Measurements from ENCODE around the gene GRIPAP1. TPM values are rescaled to one million over a fixed set of nuclear protein-coding genes. Genes with fewer than 3 reads are reported as not detected.
A peak's percentile ranks its signal among the peaks of the same experiment; 100 is the strongest.

GRIPAP1 gene
- total RNA-seq, 2 experiments from 2014 or later: 104 to 126 TPM

DNA sequence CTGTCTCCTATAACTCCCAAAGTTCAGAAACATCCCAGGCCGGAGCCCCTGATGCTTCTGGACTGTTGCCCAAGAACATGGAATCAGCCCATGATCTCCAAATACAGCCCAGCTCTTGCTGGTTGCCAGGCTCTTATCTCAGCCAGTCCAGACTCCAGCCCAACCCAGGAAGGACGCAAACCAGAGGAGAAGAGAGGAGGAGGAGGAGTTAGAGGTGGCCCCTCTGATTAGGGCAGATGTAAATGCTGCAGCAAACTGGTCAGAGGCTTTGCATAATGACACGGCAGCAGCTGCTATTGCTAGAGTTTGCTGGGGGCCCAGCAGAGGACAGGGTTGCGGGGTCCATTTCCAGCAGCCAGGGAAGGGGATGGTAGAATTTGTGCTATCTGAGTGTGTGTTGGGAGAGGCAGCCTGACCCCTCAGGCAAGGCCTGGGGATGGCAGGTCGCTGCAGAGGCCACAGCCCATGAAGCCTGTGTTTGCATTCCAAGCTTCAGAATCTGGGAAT lies 40.4 kb downstream of the GRIPAP1 start:
- Mint-ChIP-seq H3K4me3 (no peak overlapping the region), H3K36me3 (peaks cover 6% of the 10 kb centered on the region), H3K9me3 (ENCODE audit: low read depth) (no peaks in the 10 kb centered on the region), H3K27ac (no peak overlapping the region), H3K4me1 (peaks cover 18% of the 10 kb centered on the region), H3K27me3 (no peaks in the 10 kb centered on the region)
- DNase-seq (no peak), ATAC-seq (no peak)
- CTCF ChIA-PET: no interaction called here

GRCh38 chrX:48960291-48960690 lies 41.8 kb downstream of the GRIPAP1 start:
- peaks cover 30% of the 10 kb centered on the region for H3K4me1 Mint-ChIP-seq
- no peak for DNase-seq
- no peak for ATAC-seq
- CTCF ChIA-PET: interaction anchor here (2.9 kb wide), 1 partner anchor 83 kb away, joined by 9 read pairs; the partner anchor contains the start of gene TFE3
- no peaks in the 10 kb centered on the region for H3K9me3 Mint-ChIP-seq (ENCODE audit: low read depth)
- H3K4me3 Mint-ChIP-seq: peak overlapping the region; percentile 27
- no peaks in the 10 kb centered on the region for H3K27me3 Mint-ChIP-seq
- peak overlapping the region; percentile 66 for H3K27ac Mint-ChIP-seq
- peaks cover 9% of the 10 kb centered on the region for H3K36me3 Mint-ChIP-seq

GRCh38 chrX:48958635-48959094 lies 43.4 kb downstream of the GRIPAP1 start:
- Mint-ChIP-seq H3K27ac (peak overlapping the region; percentile 100), H3K9me3 (ENCODE audit: low read depth) (no peaks in the 10 kb centered on the region), H3K4me1 (peaks cover 39% of the 10 kb centered on the region), H3K27me3 (no peaks in the 10 kb centered on the region), H3K4me3 (peak overlapping the region; percentile 98), H3K36me3 (peaks cover 8% of the 10 kb centered on the region)
- no peak for ATAC-seq
- DNase-seq: peak; percentile 45
- CTCF ChIA-PET: interaction anchor here (0.7 to 2.9 kb wide), 6 partner anchors 13 to 384 kb away, joined by 3 to 9 read pairs (median 4); partner anchors contain the start of genes KCND1, RBM3 and TFE3

GRCh38 chrX:48957827-48958634 lies 44.0 kb downstream of the GRIPAP1 start:
- DNase-seq (peak; percentile 97), ATAC-seq (peak; percentile 84)
- Mint-ChIP-seq H3K27ac (peak overlapping the region; percentile 100), H3K27me3 (no peaks in the 10 kb centered on the region), H3K4me1 (peaks cover 45% of the 10 kb centered on the region), H3K9me3 (ENCODE audit: low read depth) (no peaks in the 10 kb centered on the region), H3K4me3 (peak overlapping the region; percentile 98), H3K36me3 (peaks cover 7% of the 10 kb centered on the region)
- CTCF ChIA-PET: interaction anchor here (0.7 to 2.9 kb wide), 8 partner anchors 12 to 383 kb away, joined by 3 to 9 read pairs (median 3); partner anchors contain the start of genes KCND1, RBM3 and TFE3

- peak; percentile 64 for ATAC-seq
- Mint-ChIP-seq H3K9me3 (ENCODE audit: low read depth) (no peaks in the 10 kb centered on the region), H3K4me1 (peaks cover 51% of the 10 kb centered on the region), H3K27ac (peak within 1 kb of the TSS; percentile 100), H3K27me3 (no peaks in the 10 kb centered on the region), H3K4me3 (peak within 1 kb of the TSS; percentile 98), H3K36me3 (peaks cover 8% of the 10 kb centered on the region)
- CTCF ChIA-PET: interaction anchor here (0.8 to 2.9 kb wide), 5 partner anchors 15 to 383 kb away, joined by 3 to 9 read pairs (median 4); partner anchors contain the start of genes RBM3 and TFE3
- DNase-seq: peak; percentile 87
These were observed 44.6 kb downstream of the GRIPAP1 start, which contains the start of gene OTUD5 for GRCh38 chrX:48957477-48957826. TSS of gene OTUD5 (minus strand) at chrX:48957607. CDS start at chrX:48957570, 37 bp downstream.

DNA sequence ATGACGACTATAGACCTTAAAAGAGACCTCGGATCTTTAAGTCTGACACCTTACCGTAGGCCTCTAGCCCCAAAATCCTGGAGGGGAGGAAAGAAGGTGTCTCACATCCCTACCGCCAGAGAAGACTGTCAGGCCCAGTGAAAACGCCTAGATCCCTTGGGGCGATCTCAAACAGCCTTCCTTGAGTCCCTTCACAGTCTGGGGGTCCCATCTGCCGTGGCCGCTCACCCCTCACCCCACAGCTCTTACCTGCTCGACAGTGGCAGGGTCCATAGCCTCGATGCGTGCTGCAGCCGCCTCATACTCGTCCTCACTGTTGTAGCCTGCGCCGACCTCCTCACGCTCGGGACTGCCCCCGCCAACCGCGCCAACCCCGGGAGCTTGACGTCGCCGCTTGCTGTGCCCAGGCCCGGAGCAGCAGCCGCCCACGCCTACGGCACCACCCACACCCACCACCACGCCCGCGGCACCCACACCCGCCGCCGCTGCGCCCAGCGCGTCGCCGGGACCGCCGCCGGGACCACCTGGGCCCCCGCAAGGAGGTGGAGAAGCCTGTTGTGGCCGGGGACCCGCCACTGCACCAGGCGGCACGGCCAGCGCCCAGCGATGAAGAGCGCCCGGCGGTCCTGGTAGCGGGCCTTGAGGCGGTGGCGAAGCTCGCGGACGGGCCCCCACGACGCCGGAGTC lies 45.2 kb downstream of the GRIPAP1 start:
- peaks cover 56% of the 10 kb centered on the region for H3K4me1 Mint-ChIP-seq
- H3K27ac Mint-ChIP-seq: peak overlapping the region; percentile 83
- ATAC-seq: peak; percentile 0

GRCh38 chrX:48948589-48948988 lies 53.5 kb downstream of the GRIPAP1 start:
- Mint-ChIP-seq H3K27ac (no peak overlapping the region), H3K27me3 (no peaks in the 10 kb centered on the region)

More for the DNA sequence above, 45.2 kb downstream of the GRIPAP1 start:
- Mint-ChIP-seq H3K36me3 (peaks cover 8% of the 10 kb centered on the region), H3K4me3 (peak overlapping the region; percentile 77), H3K27me3 (no peaks in the 10 kb centered on the region), H3K9me3 (ENCODE audit: low read depth) (no peaks in the 10 kb centered on the region)
- peak; percentile 57 for DNase-seq
- CTCF ChIA-PET: interaction anchor here (1.0 to 1.1 kb wide), 2 partner anchors 16 to 65 kb away, joined by 4 to 5 read pairs; no protein-coding TSS in a partner anchor

DNA sequence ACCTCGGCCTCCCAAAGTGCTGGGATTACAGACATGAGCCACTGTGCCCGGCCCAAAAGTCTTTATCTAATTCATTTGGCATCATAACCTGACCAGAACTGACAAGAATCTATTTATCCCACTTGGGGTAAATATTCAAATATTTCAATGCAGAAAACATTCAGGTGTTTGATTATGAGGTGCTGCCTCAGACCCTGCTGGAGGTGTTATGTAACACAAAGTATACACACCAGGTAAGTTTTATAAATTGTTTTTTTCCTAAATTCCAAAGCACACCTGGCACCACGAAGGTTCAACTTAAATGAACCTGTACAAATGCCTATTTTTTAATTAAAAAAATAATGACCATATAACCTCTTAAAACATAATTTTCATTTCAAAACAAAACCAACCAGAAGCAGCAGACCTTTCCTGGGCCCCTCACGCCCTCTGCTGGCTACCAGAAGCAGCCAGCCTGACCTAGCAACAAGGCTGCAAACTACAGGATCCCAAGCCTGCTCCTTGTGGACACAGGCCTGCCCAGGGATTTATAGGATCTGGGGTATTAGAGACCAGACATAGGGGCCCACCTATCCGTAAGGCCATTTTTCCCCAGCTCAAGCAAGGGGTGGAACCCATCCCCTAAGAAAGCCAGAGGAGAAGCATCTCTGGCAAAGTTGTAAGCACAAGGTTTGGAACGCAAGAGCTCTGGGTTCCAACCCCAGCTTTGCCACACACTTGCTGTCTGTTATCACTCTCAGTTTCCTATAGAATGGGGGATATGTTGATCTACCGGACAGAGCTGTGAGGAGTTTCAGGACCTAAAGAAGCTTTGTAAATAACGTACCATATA lies 56.3 kb downstream of the GRIPAP1 start:
- Mint-ChIP-seq H3K27me3 (no peaks in the 10 kb centered on the region), H3K9me3 (ENCODE audit: low read depth) (no peaks in the 10 kb centered on the region), H3K27ac (peak overlapping the region; percentile 40), H3K4me3 (no peak overlapping the region), H3K4me1 (peaks cover 49% of the 10 kb centered on the region), H3K36me3 (peaks cover 25% of the 10 kb centered on the region)
- CTCF ChIA-PET: interaction anchor here (0.8 to 1.7 kb wide), 10 partner anchors 9 to 298 kb away, joined by 3 to 10 read pairs (median 4); partner anchors contain the start of genes PQBP1, SLC35A2 and TIMM17B
- peak; percentile 60 for ATAC-seq
- DNase-seq: peak; percentile 66

More at GRCh38 chrX:48948589-48948988, 53.5 kb downstream of the GRIPAP1 start:
- CTCF ChIA-PET: interaction anchor here (1.3 kb wide), 1 partner anchor 8 kb away, joined by 4 read pairs; no protein-coding TSS in a partner anchor
- ATAC-seq: no peak
- DNase-seq: no peak
- H3K36me3 Mint-ChIP-seq: peaks cover 7% of the 10 kb centered on the region
- H3K4me3 Mint-ChIP-seq: no peak overlapping the region
- no peaks in the 10 kb centered on the region for H3K9me3 Mint-ChIP-seq (ENCODE audit: low read depth)
- H3K4me1 Mint-ChIP-seq: peaks cover 43% of the 10 kb centered on the region

DNA sequence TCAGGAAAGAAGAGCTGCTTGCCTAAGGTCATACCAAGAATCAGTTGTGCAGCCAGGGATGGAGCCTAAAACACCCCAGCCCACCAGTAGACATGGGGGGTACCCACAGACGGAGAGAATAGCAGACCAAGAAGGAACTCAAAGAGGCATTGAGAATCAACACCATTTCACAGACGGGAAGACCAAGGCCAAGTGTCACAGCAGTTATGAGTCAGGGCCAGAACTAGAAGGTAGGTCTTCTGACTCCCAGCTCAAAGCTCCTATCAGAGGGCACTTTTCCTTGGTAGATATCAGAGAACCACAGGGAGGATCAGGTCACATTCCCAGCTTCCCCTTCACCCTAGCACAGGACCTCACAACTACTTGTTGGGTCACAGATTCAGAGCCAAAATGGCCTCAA lies 59.2 kb downstream of the GRIPAP1 start:
- CTCF ChIA-PET: interaction anchor here (0.6 to 1.2 kb wide), 3 partner anchors 23 to 294 kb away, joined by 3 to 4 read pairs (median 3); no protein-coding TSS in a partner anchor
- no peak for ATAC-seq

DNA sequence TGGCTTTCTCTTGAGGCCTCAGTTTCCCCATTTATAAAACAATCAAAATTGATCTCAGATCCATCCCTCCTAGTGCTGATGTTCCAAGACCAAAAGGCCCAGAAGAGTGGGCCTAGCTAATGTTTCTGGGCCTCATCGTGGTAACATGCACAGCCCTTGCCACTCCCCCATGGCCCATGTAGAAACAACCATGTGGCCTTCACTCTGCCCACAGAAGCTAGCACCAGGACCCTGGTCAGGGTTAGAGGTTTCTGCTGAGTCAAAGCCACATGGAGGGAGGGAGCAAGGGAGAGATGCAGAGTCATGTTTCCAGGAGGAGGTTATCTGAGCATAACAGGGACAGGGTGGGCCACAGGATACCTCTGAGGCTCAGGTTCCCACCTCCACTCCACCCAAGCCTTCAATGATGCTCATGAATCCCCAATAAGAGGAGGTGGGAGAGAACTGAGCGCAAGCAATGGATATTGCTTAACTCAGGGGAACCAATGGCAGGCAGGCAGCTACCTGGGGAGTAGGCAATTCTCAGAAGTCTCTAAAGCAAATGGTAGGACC lies 61.6 kb downstream of the GRIPAP1 start:
- H3K4me1 Mint-ChIP-seq: peaks cover 80% of the 10 kb centered on the region
- peak overlapping the region; percentile 63 for H3K4me3 Mint-ChIP-seq
- CTCF ChIA-PET: interaction anchor here (1.2 to 2.9 kb wide), 6 partner anchors 8 to 203 kb away, joined by 3 to 10 read pairs (median 4); partner anchors contain the start of gene SLC35A2
- H3K36me3 Mint-ChIP-seq: peaks cover 34% of the 10 kb centered on the region
- H3K27ac Mint-ChIP-seq: peak overlapping the region; percentile 97
- no peaks in the 10 kb centered on the region for H3K9me3 Mint-ChIP-seq (ENCODE audit: low read depth)
- DNase-seq (peak; percentile 75), ATAC-seq (no peak)
- H3K27me3 Mint-ChIP-seq: no peaks in the 10 kb centered on the region

More for the DNA sequence above, 59.2 kb downstream of the GRIPAP1 start:
- no peak overlapping the region for H3K4me3 Mint-ChIP-seq
- H3K36me3 Mint-ChIP-seq: peaks cover 27% of the 10 kb centered on the region
- H3K27ac Mint-ChIP-seq: peak overlapping the region; percentile 89
- peaks cover 68% of the 10 kb centered on the region for H3K4me1 Mint-ChIP-seq
- no peak for DNase-seq
- no peaks in the 10 kb centered on the region for H3K9me3 Mint-ChIP-seq (ENCODE audit: low read depth)
- no peaks in the 10 kb centered on the region for H3K27me3 Mint-ChIP-seq

- H3K9me3 Mint-ChIP-seq (ENCODE audit: low read depth): no peaks in the 10 kb centered on the region
- ATAC-seq (peak; percentile 13), DNase-seq (peak; percentile 58)
- peak overlapping the region; percentile 63 for H3K4me3 Mint-ChIP-seq
- H3K27me3 Mint-ChIP-seq: no peaks in the 10 kb centered on the region
- CTCF ChIA-PET: interaction anchor here (0.9 to 2.9 kb wide), 7 partner anchors 9 to 203 kb away, joined by 3 to 10 read pairs (median 4); partner anchors contain the start of genes PIM2 and SLC35A2
- H3K36me3 Mint-ChIP-seq: peaks cover 42% of the 10 kb centered on the region
- H3K27ac Mint-ChIP-seq: peak overlapping the region; percentile 97
- H3K4me1 Mint-ChIP-seq: peaks cover 88% of the 10 kb centered on the region
These were observed 62.4 kb downstream of the GRIPAP1 start for GRCh38 chrX:48939524-48940228.

All from activated CD8-positive, alpha-beta memory T cell treated with anti-CD3 and anti-CD28 coated beads, Interleukin-2, amount 10 ng/mL, durations not matched to agents 7 days and 5 days (primary cell).